Measurements from ENCODE around the gene LIN52.

Gene LIN52

DNA sequence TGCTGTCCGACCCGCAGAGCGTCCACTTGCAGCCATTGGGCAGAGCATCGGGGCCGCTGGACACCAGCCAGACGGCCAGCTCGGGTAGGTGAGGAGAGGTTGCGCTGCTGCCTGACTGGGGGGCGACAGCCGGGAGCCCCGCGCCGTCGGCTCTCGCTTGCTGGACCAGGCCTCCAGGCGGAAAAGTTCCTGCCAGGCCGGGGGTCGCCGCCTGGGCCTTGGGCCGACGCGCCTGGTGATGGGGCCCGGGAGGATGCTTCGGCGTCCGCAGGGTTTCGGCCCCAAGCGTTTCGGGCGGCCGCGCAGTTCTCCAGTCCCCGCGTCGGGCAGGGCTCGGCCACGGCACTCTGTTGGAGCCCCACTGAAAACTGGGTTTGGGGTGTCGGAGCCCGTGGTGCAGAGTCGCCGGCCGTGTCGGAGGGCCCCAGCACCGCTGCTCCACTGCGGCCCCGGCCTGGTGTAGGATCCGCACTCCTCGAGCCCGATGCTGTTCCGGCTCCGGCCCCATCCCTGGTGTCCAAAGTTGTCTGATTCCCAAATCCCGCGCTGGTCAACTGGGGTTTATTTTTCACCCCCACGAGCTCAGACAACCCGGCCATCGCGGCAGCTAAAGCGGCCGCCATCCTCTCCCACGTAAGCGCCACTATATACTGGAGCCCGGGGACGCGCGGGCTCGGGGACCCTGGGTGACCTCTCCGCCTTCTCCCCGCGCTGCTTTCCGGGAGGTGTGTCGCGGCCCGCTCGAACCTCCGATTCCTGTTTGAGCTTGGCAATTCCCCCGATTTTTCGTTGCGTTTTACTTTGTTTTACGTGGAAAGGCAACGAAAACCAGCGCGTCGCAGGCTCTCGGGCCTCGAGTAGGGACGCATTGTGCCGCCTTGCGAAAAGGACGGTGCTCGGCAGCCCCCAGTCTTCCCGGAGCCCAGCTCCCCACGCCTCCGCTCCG, 155.4 kb downstream of the LIN52 start:
- DNase-seq = no peak

DNA sequence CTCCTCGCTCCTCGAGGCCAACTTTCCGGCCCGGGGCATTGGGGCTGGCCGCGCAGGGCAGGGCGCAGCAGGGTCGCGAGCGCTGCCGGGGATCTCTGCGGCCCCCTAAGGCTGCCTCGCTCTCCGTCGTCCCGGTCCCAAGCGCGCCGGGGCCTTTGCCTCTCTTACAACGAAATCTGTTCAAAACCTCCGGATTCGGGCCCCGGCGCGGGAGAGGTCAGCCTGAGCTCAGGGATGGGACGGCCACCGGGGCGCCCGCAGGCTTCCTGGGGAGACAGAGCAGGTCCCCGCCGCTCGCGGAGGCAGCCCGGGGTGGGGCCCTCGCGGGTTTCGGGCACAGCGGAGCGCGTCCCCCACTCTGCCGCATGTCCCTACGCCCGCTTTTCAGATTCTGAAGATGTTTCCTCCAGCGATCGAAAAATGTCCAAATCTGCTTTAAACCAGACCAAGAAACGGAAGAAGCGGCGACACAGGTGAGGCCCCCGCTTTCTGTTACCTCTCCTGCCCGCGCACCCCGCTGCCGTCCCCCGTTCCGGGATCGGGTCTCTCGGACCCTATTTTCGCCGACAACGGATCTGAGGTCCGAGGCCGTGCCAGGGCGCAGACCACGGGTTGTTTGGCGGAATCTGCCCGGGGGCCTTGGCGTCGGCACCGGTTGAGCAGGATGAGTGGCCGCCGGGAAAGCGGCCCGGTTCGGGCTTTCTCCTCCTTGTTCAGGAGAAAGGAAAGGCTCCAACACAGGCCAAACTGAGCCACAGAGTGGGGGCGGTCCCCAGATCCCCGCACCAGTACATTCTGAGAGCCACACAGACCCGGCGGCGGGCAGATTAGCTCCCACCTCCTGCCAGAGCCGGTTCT, 156.3 kb downstream of the LIN52 start:
- DNase-seq = no peak

DNA sequence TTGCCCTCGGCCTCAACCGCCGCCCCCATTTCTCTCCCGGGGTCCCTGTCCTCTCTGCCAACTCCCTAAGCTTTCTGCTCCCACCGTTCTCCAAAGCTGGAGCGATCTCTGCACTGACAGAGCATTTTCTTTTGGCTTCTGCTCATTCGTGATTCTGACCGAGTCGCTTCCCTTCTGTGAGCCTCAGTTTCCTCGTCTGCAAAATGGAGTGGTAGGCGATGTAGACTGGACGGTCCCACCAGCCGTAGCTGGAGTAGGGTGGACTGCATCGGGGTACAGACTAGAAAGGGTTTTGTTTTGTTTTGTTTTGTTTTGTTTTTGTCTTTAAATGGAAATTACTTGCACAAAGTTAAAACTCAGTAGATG, 156.9 kb downstream of the LIN52 start:
- no peak for DNase-seq

DNA sequence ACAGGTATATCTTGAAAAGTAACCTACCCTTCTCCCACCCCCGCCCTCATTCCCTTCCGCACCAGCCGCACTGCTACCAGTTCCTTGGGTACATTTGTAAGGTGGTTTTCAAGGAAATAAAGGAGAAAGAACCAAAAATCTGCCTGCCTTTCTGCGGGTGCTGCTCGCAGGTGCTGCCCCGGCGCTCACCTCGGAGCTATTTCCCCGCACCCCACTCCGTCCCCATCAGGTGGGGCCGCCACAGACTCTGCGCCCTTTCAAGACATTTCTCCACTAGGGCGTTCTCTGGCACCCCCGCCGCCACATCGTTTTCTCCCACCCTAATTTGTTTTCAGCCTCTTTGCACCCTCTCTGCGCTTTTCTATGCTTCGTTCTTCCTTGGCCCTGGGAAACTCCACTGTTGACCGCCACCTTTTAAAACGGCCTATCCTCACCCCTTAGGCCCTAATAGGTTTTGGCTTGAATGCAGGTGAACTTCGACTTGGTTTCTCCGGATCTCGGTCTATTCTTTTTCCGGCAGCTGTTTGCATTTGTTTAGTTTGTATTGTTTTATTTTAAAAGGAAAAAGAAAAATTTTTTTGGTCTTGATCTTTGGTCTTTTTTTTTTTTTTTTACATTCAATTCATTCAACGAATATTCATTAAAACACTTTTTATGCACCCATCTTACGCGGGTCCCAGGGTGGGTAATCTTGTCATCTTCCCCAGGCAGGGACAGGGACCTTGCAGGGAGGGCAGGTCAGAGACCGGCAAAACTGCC, 157.4 kb downstream of the LIN52 start:
- no peak for DNase-seq

DNA sequence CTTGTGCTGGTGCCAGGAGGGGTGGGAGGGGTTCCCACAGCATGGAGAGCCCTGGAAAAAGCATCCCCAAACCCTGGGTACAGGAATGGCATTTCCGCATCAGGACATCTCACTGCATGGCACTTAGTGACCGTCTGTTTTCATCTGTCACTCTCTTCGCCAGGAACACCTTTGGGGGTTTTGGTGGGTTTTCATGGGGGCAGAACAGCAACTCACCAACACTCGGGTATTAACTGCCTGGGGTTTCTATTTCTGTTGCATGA, 158.0 kb downstream of the LIN52 start:
- DNase-seq = no peak

DNA sequence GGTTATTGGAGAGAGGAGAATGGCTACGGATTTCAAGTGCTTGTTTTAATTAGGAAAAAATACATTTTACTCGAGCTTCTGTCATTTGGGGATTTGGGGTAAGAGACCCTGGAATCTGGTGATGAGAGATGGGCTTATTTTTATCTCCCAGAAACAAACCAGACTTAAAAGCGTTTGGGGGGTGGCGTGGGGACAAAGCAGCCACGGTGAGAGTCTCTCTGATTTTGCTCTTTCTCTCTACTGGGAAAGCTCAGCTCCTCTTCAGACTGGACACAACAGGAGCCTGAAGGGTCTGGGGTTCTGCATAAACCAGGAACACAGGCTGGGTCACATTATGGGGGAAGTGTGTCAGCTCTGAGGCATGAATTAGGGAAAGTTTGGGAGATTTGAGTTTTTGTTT, 158.3 kb downstream of the LIN52 start:
- DNase-seq = no peak

DNA sequence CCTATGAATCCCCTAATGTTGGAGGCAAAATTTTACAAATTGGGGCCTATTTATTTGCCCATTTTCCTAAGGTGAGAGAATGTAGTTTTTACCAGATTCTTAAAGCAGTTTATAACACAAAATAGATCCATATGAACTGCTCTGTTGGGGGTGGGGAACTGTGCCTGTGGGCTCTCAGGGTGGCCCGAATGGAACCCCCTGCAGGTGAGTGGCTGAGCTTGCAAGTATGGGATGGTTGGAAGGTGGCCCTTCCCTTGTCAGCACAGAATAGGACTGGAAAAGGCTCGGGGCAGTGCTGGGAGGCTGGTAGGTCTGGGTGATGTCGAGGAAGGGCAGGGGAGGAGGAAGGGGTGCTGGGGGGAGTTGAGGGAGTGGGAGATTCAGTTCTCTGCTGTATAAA, 159.4 kb downstream of the LIN52 start:
- no peak for DNase-seq

DNA sequence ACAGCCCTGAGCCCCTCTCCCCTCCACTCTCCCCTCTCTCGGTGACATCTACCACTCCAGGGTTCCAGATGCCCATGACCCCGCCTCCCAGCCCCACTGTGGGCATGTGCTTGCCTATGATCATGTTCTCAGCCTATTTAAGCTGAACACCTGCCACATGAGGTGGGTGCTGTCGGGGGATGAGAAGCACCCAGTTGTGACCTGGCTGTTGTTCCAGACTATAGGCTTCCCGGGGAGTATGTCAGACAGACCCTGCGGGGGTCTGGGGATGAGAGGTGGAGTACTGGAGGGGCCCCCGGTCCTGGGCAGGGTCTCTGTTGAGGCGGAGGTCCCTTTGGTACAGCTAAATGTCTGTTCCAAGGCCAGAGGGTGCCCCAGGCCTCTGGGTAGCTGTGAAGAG, 160.5 kb downstream of the LIN52 start:
- no peak for DNase-seq

DNA sequence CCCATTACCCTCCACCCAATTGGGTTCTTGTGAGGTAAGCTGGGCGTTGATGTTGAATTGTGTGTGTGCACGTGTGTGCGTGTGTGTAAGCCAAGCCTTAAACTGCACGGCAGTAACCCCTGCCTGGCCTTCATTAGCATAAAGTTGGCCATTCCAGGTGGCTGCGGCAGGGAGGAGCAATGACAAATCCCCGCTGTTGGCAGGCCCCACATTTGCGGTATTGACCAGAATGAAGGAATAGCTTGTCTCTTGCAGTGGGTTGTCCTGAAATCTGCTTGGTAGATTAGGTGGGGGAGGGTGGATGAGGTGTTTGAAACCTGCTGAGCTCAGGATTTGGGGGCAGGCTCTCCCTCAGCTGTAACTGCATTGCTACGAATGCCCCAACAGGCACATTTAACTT, 161.8 kb downstream of the LIN52 start:
- DNase-seq = no peak

DNA sequence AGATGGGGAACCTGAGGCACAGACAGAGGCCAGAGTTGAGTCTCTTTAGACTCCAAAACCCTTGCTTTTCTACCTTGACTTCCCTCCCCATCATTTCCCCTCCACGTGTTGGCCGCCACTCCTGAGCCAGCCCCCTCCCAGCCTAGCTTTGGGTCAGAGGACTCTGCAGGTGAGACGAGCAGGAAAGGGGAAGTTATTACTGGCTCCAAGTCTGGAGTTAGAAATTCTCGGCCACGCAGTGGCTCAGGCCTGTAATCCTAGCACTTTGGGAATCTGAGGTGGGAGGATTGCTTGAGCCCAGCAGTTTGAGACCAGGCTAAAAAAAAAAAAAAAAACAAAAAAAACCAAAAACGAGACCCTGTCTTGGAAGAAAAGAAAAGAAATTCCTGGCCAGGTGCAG, 163.3 kb downstream of the LIN52 start:
- no peak for DNase-seq

DNA sequence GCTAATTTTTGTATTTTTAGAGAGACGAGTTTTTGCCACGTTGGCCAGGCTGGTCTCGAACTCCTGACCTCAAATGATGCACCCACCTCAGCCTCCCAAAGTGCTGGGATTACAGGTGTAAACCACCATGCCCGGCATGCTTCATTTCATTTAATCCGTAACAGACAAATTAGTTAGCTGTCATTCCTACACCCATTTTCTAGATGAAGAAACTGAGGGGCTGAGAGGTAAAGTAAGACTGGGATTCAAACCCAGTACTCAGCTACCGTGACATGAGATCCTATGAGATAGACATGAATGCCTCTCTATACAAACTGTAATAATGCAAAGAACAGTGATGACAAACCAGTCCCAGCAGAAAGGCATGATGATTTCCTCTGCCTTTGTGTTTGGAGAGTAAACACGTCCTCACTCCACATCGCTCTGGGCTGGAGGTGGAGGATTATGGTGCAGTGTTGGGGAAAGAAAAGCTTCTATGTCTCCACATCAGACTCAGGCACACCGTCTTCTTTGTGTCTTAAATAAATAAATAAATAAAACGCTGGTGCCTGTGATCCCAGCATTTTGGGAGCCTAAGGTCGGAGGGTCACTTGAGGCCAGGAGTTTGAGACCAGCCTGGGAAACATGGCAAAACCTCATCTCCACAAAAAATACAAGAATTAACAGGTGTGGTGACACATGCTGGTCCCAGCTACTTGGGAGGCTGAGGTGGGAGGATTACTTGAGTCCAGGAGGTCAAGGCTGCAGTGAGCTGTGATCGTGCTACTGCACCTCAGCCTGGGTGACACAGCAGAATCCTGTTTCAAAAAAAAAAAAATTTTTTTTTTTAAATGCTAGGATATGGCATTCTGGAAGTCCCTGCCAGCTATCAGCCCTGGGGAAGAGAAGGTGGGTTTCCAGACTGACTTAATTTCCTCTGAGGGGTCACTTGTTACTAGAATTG, 164.9 kb downstream of the LIN52 start:
- no peak for DNase-seq
